ENCODE results near the gene ASAH2.

DNA sequence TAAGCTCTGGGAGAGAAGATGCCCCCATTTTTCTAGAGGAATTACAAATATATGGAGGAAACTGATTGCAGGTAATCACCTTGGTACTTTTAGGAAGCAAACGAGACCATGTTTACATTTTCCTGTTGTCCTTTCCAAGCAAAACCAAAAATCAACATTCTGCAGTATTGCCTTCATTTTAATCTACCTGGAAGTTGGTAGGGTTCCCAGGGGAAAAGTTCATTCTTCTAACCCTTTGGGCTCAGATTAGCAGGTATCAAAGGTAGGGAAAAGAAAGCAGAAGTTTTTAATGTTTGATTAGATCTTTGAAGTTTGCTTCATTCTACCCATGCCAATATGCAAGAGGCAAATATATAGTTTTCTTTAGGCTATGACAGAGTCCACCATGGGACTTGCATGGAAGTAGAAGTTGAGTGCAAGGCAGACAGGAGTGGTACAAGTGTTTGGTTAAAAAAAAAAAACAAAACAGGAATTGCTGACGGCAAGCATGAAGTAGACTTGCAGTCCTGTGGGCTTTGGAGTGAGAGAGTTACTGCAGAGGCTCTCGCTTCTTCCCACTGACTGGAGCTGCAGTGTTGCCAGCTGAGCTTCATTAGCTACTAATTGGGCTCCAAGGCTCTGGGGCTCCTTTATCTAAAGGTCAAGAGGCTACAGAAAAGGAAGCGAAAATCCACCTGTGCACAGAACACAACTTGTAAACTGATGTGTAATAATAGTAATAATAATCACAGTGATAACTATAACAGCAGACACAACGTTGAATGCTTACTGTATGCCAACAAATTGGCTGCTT, 28.9 kb upstream of the ASAH2 start:
- TF ChIP-seq SP1 (IDR thresholded peaks at IDR 0.05; ENCODE audit: low read depth) (no peak), POLR2A (IDR thresholded peaks at IDR 0.05; ENCODE audit: borderline replicate concordance, extremely low read depth, insufficient read depth, insufficient read length) (no peak), YY1 (IDR thresholded peaks at IDR 0.05; ENCODE audit: extremely low read depth, insufficient replicate concordance, low read depth, low read length) (no peak)
- TF ChIP-seq, protein P1, sequence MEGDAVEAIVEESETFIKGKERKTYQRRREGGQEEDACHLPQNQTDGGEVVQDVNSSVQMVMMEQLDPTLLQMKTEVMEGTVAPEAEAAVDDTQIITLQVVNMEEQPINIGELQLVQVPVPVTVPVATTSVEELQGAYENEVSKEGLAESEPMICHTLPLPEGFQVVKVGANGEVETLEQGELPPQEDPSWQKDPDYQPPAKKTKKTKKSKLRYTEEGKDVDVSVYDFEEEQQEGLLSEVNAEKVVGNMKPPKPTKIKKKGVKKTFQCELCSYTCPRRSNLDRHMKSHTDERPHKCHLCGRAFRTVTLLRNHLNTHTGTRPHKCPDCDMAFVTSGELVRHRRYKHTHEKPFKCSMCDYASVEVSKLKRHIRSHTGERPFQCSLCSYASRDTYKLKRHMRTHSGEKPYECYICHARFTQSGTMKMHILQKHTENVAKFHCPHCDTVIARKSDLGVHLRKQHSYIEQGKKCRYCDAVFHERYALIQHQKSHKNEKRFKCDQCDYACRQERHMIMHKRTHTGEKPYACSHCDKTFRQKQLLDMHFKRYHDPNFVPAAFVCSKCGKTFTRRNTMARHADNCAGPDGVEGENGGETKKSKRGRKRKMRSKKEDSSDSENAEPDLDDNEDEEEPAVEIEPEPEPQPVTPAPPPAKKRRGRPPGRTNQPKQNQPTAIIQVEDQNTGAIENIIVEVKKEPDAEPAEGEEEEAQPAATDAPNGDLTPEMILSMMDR (IDR thresholded peaks at IDR 0.05 in 2 of 3, conservative IDR thresholded peaks at IDR 0.05 in 1 of 3; ENCODE audit: borderline replicate concordance in 1 of 3, insufficient read depth in 1 of 3, low read depth in 2 of 3, low read length in 2 of 3): no peak

All from HCT116 (cell line).